ENCODE data around the gene PRMT1. TPM values are rescaled to one million over a fixed set of nuclear protein-coding genes. Genes with fewer than 3 reads are reported as not detected.

PRMT1 gene
- total RNA-seq, 4 donors from 2014 or later: 78.5 to 274 (median 217) TPM

DNA sequence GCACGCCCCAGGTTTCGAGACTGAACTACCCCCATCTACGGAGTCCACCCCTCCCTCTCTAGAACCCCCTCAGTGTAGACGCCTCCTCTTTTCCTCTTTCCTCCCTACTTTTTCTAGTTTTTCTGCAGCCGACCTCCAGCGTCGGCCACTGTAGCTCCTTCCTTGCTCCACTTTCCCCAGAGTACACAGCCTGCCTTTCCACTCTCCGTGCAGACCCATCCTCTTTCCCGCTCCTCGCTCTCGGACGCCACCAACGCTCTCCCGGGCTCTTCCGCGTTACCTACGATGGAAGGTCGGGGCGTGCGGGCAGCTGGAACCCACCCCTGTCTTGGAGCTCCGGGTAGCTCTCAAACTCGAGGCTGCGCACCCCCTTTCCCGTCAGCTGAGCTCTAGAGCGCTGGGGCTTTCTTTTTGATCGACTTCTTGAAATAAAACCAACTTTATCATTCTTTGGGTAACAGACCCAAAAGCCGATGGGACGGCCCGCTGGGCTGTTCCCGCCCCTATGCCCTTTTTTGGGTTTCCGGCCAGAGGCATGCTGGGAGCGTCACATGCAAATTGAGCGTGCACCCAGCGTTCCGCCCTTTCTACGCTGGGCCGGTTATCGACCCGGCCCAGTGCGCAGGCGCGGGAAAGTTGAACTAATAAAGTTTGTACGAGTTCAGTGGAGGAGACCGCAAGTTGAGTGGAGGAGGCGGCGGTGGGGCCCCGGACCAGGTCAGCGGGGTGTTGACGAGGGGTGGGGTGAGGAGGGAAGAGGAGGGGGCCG lies 11.5 kb upstream of the PRMT1 start, which contains the start of the genes BCL2L12 and IRF3:
Gene BCL2L12, plus strand, starts transcription at position 583 of the 769 bp plus-strand sequence. CDS start 760 bp downstream, outside the sequence.
Gene IRF3, minus strand, starts transcription at position 507 of the 769 bp plus-strand sequence. CDS start 1,019 bp downstream, outside the sequence.
- Histone ChIP-seq H3K27ac (peak within 1 kb of the TSS; percentile 87), H3K27me3 (no peaks in the 10 kb centered on the region), H3K4me1 (peaks cover 0 to 6% of the 10 kb centered on the region in 2 donors), H3K36me3 (no peaks in the 10 kb centered on the region), H3K9me3 (no peaks in the 10 kb centered on the region), H3K4me3 (peak within 1 kb of the TSS; percentile 61 to 77)
- intact Hi-C loops (cut with DNase I; ENCODE audit: low total_unique reads): no loop called here
- peak; percentile 69 to 73 for TF ChIP-seq POLR2A (IDR thresholded peaks at IDR 0.05)
- TF ChIP-seq, protein P1, sequence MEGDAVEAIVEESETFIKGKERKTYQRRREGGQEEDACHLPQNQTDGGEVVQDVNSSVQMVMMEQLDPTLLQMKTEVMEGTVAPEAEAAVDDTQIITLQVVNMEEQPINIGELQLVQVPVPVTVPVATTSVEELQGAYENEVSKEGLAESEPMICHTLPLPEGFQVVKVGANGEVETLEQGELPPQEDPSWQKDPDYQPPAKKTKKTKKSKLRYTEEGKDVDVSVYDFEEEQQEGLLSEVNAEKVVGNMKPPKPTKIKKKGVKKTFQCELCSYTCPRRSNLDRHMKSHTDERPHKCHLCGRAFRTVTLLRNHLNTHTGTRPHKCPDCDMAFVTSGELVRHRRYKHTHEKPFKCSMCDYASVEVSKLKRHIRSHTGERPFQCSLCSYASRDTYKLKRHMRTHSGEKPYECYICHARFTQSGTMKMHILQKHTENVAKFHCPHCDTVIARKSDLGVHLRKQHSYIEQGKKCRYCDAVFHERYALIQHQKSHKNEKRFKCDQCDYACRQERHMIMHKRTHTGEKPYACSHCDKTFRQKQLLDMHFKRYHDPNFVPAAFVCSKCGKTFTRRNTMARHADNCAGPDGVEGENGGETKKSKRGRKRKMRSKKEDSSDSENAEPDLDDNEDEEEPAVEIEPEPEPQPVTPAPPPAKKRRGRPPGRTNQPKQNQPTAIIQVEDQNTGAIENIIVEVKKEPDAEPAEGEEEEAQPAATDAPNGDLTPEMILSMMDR (IDR thresholded peaks at IDR 0.05): peak in 2 of 4 experiments; percentile 14 to 31
- peak; percentile 98 to 99 for DNase-seq

DNA sequence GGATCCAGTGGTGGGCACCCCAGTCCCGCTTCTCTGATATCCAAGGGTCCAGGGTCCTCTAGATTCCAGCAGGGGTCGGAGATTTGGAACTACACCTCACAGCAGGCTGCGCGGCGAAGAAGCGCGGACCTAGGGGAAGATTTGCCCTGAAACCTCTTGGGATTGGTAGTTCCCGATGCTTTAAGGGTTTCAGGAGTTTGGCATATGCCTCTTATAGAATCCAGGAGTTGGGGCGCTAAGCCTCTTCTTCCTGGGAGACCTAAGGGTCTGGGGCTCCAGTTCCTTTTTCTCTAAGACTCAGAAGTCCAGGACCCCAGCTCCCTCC lies 11.0 kb upstream of the PRMT1 start:
- Histone ChIP-seq H3K4me1 (peaks cover 0 to 6% of the 10 kb centered on the region in 2 donors), H3K27me3 (no peaks in the 10 kb centered on the region), H3K27ac (peak overlapping the region; percentile 87), H3K9me3 (no peaks in the 10 kb centered on the region), H3K36me3 (no peaks in the 10 kb centered on the region), H3K4me3 (peak overlapping the region; percentile 61 to 77)
- DNase-seq: no peak
- intact Hi-C loops (cut with DNase I; ENCODE audit: low total_unique reads): no loop called here
- TF ChIP-seq, protein P1 (IDR thresholded peaks at IDR 0.05): no peak
- TF ChIP-seq POLR2A (IDR thresholded peaks at IDR 0.05): no peak

DNA sequence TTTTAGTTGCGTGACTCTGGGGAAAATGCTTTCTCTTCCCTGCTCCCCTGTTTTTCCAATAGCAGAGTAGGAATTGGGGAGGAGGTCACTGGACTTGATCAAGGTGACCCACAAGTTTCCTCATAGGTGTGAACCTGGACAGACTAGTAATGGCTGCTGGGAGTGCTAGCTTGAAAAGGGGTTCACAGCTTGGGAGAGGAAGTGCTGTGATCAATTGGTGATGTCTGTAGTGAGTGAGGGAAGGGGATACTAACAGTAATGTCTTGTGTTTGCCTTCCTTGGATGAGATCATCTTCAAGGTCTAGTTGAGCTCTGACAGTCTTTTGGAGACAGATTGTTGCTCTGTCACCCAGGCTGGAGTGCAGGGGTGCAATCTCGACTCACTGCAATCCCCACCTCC lies 9.6 kb upstream of the PRMT1 start:
- no peak for DNase-seq
- no peak overlapping the region for H3K27ac ChIP-seq
- no peak for TF ChIP-seq POLR2A (IDR thresholded peaks at IDR 0.05)
- TF ChIP-seq, protein P1 (IDR thresholded peaks at IDR 0.05): no peak
- H3K27me3 ChIP-seq: no peaks in the 10 kb centered on the region
- no peaks in the 10 kb centered on the region for H3K9me3 ChIP-seq
- peaks cover 0 to 6% of the 10 kb centered on the region in 2 donors for H3K4me1 ChIP-seq
- H3K4me3 ChIP-seq: no peak overlapping the region
- intact Hi-C loops (cut with DNase I; ENCODE audit: low total_unique reads): no loop called here
- H3K36me3 ChIP-seq: no peaks in the 10 kb centered on the region

DNA sequence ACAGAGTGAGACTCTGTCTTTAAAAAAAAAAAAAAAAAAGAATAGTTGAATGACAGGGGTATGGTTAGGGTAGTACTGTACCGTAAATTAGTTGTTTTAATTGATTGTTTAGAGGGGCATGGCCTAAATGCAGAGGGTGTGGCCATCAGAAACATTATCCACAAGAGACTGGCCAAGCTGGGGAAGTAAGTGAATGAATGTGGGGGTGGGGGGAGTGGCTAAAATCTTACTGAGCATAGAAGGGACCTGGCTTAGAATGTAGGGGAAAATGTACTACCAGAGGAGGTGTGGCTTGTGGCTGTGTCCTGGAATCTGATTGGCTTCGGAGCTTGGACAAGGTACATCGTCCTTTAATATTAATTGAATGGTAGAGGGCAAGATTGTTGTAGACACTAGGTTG lies 7.6 kb upstream of the PRMT1 start:
- Histone ChIP-seq H3K9me3 (no peaks in the 10 kb centered on the region), H3K4me1 (peaks cover 0 to 6% of the 10 kb centered on the region in 2 donors), H3K36me3 (no peaks in the 10 kb centered on the region), H3K27ac (no peak overlapping the region), H3K4me3 (no peak overlapping the region), H3K27me3 (no peaks in the 10 kb centered on the region)
- intact Hi-C loops (cut with DNase I; ENCODE audit: low total_unique reads): no loop called here
- DNase-seq: no peak
- TF ChIP-seq, protein P1 (IDR thresholded peaks at IDR 0.05): no peak
- TF ChIP-seq POLR2A (IDR thresholded peaks at IDR 0.05): no peak

DNA sequence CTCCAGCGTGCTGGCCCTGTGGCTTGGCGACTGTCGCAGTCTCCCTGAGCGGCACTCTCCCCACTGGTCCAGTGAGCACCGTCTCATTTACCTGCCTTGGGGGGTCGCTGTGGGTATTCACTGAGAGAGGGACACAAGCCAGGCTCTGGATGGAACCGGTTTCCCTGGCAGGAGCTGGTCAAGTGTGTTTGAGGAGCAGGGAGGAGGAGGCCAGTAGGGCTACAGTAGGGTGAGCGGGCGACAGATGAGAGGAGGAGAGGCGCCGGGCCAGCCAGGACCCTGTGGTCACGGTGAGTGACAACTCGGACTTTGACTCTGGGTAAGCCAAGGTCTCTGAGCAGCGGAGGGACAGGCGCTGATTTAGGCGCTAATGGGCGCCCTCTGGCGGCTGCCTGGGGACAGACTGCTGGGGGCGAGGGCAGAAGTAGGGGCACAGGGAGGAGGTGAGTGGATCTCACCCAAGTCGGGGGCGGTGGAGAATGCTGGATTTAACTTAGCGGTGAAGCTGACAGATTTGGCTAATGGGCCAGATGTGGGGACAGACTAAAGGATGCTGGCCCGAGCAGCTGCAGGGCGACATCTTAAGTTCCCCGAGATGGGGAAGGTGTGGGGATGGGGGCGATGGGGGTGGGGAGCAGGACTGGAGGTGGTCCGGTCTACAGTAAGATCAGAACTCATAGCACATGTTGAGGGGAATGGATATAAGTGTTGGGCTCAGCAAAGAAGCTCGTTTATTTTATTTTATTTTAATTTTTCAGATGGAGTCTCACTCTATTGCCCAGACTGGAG lies 4.7 kb upstream of the PRMT1 start:
- peak; percentile 68 to 73 for DNase-seq
- H3K27ac ChIP-seq: peak overlapping the region in 1 of 2 donors; percentile 54
- intact Hi-C loops (cut with DNase I; ENCODE audit: low total_unique reads): no loop called here
- H3K27me3 ChIP-seq: no peaks in the 10 kb centered on the region
- TF ChIP-seq, protein P1 (IDR thresholded peaks at IDR 0.05): peak; percentile 81 to 92 (median 83)
- TF ChIP-seq POLR2A (IDR thresholded peaks at IDR 0.05): no peak
- no peaks in the 10 kb centered on the region for H3K36me3 ChIP-seq
- no peaks in the 10 kb centered on the region for H3K4me1 ChIP-seq
- H3K9me3 ChIP-seq: no peaks in the 10 kb centered on the region
- no peak overlapping the region for H3K4me3 ChIP-seq

Measured in uterus (tissue), 4 donors.